NB4 (cell line): ENCODE results near the gene KLF11.

Experiments used
- POLR2A ChIP-seq: IDR thresholded peaks from 2 replicates; pipeline ENCODE4 v1.6.1; 2011; ENCODE audit warnings: mild to moderate bottlenecking; ENCODE audit not compliant: insufficient read length; ENCODE audit errors: extremely low read depth
- TF ChIP-seq, protein P1 (sequence below): IDR thresholded peaks from one replicate; pipeline ENCODE4 v1.5.1; 2012; ENCODE audit warnings: low read depth, low read length

DNA sequence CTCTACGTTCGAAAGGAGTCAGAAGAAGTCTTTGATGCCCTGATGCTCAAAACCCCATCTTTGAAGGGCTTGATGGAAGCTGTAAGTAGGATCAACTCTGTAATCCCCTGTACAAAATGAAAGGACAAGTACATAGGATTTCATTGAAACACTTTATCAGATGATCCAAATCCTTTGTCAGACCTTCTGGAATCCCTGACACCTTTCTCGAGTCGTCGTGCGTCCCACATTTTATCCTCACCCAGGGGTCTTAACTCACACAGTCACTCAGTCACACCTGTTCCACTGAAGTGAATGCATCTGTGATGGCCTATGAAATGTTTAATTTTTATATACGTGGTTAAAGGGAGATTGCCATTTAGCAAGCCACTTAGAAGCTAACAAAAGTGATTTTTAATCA lies 47.0 kb upstream of the KLF11 start:
- TF ChIP-seq, protein P1, sequence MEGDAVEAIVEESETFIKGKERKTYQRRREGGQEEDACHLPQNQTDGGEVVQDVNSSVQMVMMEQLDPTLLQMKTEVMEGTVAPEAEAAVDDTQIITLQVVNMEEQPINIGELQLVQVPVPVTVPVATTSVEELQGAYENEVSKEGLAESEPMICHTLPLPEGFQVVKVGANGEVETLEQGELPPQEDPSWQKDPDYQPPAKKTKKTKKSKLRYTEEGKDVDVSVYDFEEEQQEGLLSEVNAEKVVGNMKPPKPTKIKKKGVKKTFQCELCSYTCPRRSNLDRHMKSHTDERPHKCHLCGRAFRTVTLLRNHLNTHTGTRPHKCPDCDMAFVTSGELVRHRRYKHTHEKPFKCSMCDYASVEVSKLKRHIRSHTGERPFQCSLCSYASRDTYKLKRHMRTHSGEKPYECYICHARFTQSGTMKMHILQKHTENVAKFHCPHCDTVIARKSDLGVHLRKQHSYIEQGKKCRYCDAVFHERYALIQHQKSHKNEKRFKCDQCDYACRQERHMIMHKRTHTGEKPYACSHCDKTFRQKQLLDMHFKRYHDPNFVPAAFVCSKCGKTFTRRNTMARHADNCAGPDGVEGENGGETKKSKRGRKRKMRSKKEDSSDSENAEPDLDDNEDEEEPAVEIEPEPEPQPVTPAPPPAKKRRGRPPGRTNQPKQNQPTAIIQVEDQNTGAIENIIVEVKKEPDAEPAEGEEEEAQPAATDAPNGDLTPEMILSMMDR, result no peak
- TF ChIP-seq POLR2A, result no peak
